PC-9 (cell line): ENCODE results near the gene TNK1. TPM values are rescaled to one million over a fixed set of nuclear protein-coding genes. Genes with fewer than 3 reads are reported as not detected.

Source experiments
- BruUV-seq: library from RNA; stranded (reverse); fragments of 400-500 nt; replicated peaks from 2 replicates; lab custom pipeline; 2021; lab: Mats Ljungman, UMichigan
- CTCF ChIA-PET: fragments of 300-600 bp; sonication (Branson Sonifier 250); formaldehyde crosslinking; loops from one replicate; lab custom pipeline; 2022; ENCODE audit warnings: antibody characterized with exemption; lab: Charles Lee
- POLR2A ChIA-PET: fragments of 300-600 bp; sonication (Branson Sonifier 250); formaldehyde crosslinking; loops from one replicate; lab custom pipeline; 2022; ENCODE audit warnings: antibody characterized with exemption; ENCODE audit not compliant: unreplicated experiment; lab: Charles Lee
- DNase-seq, 2 experiments: peaks; one replicate each; pipeline versions ENCODE4 v3.0.0 to v3.0.0-alpha.2; 2015 to 2022; ENCODE audit warnings: mixed read lengths in 1 of 2
- H2AFZ ChIP-seq: fragments of 200-600 bp; sonication (generic); 2 replicates; pipeline ENCODE4 v1.8.1; 2017; ENCODE audit warnings: antibody characterized with exemption
- H3F3A ChIP-seq: fragments of 200-600 bp; sonication (generic); 2 replicates; pipeline ENCODE4 v1.8.1; 2017; ENCODE audit warnings: antibody characterized with exemption, mild to moderate bottlenecking, low read depth; ENCODE audit not compliant: insufficient read depth
- H3K27ac ChIP-seq: fragments of 200-600 bp; sonication (generic); 2 replicates; pipeline ENCODE4 v1.6.1; 2016; ENCODE audit warnings: mixed run types
- H3K27me3 ChIP-seq: fragments of 200-600 bp; sonication (generic); 2 replicates; pipeline ENCODE4 v1.6.1; 2016; ENCODE audit warnings: low read depth, mixed run types; ENCODE audit not compliant: insufficient read depth
- H3K36me3 ChIP-seq: fragments of 200-600 bp; sonication (generic); 2 replicates; pipeline ENCODE4 v1.6.1; 2016; ENCODE audit warnings: low read depth, mixed run types
- H3K4me1 ChIP-seq: fragments of 200-600 bp; sonication (generic); replicated peaks from 2 replicates; pipeline ENCODE4 v1.6.1; 2016; ENCODE audit warnings: mixed run types; ENCODE audit not compliant: insufficient read depth
- H3K4me2 ChIP-seq: fragments of 200-600 bp; sonication (generic); 2 replicates; pipeline ENCODE4 v1.6.1; 2017; ENCODE audit warnings: mixed run types
- H3K4me3 ChIP-seq: fragments of 200-600 bp; sonication (generic); 2 replicates; pipeline ENCODE4 v1.6.1; 2016; ENCODE audit warnings: mixed run types
- H3K79me2 ChIP-seq: fragments of 200-600 bp; sonication (generic); 2 replicates; pipeline ENCODE4 v1.6.1; 2017; ENCODE audit warnings: low read depth, mixed run types
- H3K9me2 ChIP-seq: fragments of 200-600 bp; sonication (generic); 2 replicates; pipeline ENCODE4 v1.8.1; 2017; ENCODE audit warnings: mild to moderate bottlenecking; ENCODE audit not compliant: insufficient read depth
- H3K9me3 ChIP-seq: fragments of 200-600 bp; sonication (generic); 2 replicates; pipeline ENCODE4 v1.8.1; 2016; ENCODE audit warnings: low read depth; ENCODE audit not compliant: insufficient read depth
- H4K20me1 ChIP-seq: fragments of 200-600 bp; sonication (generic); 2 replicates; pipeline ENCODE4 v1.8.1; 2017; ENCODE audit not compliant: insufficient read depth
- EZH2 ChIP-seq: fragments of 200-600 bp; sonication (generic); IDR thresholded peaks from 2 replicates; pipeline ENCODE4 v1.8.0; 2017; ENCODE audit warnings: antibody characterized with exemption, low read depth
- intact Hi-C: fragments of 100-400 bp; cut with micrococcal nuclease; formaldehyde crosslinking; loops from one replicate; pipeline ENCODE4 v1.10.0; 2022; ENCODE audit not compliant: unreplicated experiment
- total RNA-seq: library from RNA; stranded (reverse); gene quantifications from 2 replicates; pipeline ENCODE4 v1.2.3, GENCODE V29; 2021
- TF ChIP-seq, protein P1 (sequence below): fragments of 200-600 bp; sonication (generic); conservative IDR thresholded peaks from 2 replicates; pipeline ENCODE4 v1.6.1; 2017; ENCODE audit warnings: mixed run types, antibody characterized with exemption, mild to moderate bottlenecking, moderate library complexity

The TNK1 gene
- total RNA-seq, 1 experiment from 2014 or later = 18.8 TPM

DNA sequence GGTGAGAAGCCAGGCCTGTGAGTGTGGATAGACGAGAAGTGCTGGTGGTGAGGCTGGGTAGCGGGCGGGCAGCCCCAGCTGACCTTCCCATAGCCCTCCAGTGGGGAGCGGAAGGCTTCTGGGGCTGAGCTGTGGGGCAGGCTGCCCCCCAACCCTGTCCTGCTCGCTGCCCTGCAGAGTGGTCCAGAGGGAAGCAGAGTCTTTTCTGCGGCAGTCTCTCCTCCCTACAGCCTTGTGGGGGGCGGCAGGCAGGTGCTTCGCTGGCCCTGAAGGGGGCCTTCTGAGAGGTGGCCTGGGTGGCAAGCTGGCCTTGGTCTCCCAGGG, 30.5 kb downstream of the TNK1 start:
- Histone ChIP-seq H3K4me2 (no peak overlapping the region), H3K27me3 (no peaks in the 10 kb centered on the region), H3K9me3 (no peaks in the 10 kb centered on the region), H3K79me2 (no peaks in the 10 kb centered on the region), H2AFZ (no peak overlapping the region), H3K9me2 (no peaks in the 10 kb centered on the region), H3F3A (no peaks in the 10 kb centered on the region; the same call in 1 of the 2 replicates), H3K4me3 (no peak overlapping the region), H3K27ac (no peak overlapping the region), H3K4me1 (no peaks in the 10 kb centered on the region), H3K36me3 (no peaks in the 10 kb centered on the region), H4K20me1 (no peaks in the 10 kb centered on the region)
- intact Hi-C loops = no loop called here
- POLR2A ChIA-PET = no interaction called here
- DNase-seq = no peak
- no TSS peak for BruUV-seq
- TF ChIP-seq EZH2 = no peak
- TF ChIP-seq, protein P1, sequence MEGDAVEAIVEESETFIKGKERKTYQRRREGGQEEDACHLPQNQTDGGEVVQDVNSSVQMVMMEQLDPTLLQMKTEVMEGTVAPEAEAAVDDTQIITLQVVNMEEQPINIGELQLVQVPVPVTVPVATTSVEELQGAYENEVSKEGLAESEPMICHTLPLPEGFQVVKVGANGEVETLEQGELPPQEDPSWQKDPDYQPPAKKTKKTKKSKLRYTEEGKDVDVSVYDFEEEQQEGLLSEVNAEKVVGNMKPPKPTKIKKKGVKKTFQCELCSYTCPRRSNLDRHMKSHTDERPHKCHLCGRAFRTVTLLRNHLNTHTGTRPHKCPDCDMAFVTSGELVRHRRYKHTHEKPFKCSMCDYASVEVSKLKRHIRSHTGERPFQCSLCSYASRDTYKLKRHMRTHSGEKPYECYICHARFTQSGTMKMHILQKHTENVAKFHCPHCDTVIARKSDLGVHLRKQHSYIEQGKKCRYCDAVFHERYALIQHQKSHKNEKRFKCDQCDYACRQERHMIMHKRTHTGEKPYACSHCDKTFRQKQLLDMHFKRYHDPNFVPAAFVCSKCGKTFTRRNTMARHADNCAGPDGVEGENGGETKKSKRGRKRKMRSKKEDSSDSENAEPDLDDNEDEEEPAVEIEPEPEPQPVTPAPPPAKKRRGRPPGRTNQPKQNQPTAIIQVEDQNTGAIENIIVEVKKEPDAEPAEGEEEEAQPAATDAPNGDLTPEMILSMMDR = no peak
- CTCF ChIA-PET = no interaction called here

DNA sequence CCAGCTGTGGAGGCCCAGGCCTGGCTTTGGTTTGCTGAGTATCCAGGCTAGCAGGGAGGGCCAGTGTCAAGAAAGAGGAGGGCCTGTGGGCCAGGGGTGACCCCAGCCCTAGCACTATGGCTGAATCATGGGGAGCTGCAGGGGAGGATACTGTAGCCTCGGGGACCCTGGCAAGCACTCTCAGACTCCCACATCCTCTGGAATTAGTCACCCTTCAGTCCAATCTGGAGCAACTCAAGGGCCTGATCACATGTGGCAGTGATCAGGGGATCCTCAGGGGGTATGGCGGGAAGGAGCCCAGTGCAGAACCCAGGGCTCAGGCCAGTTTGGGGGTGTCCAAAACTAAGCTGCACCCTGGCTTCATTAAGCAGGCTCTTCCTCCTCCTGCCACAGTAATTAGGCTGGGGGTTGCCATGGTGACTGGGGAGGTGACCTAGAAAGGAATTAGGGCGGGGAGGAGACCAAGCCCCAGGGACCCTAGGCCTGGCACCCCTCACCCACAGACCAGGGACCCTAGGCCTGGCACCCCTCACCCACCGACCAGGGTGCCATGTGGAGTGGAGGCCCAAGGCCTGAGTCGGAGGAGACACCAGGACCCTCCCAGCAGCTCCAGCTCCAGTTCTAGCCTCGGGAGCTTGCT, 32.6 kb downstream of the TNK1 start:
- no peaks in the 10 kb centered on the region for H3K9me2 ChIP-seq
- no peaks in the 10 kb centered on the region for H3K79me2 ChIP-seq
- H3F3A ChIP-seq = no peaks in the 10 kb centered on the region; the same call in 1 of the 2 replicates
- H3K27ac ChIP-seq = no peak overlapping the region
- no peak overlapping the region for H3K4me3 ChIP-seq
- DNase-seq = no peak
- no peak overlapping the region for H3K4me2 ChIP-seq
- TF ChIP-seq, protein P1 = no peak
- TF ChIP-seq EZH2 = no peak
- H3K9me3 ChIP-seq = no peaks in the 10 kb centered on the region
- intact Hi-C loops = no loop called here
- H4K20me1 ChIP-seq = no peaks in the 10 kb centered on the region
- CTCF ChIA-PET = no interaction called here
- H3K27me3 ChIP-seq = no peaks in the 10 kb centered on the region
- no peaks in the 10 kb centered on the region for H3K36me3 ChIP-seq
- no TSS peak for BruUV-seq
- no peak overlapping the region for H2AFZ ChIP-seq
- H3K4me1 ChIP-seq = no peaks in the 10 kb centered on the region
- POLR2A ChIA-PET = no interaction called here

DNA sequence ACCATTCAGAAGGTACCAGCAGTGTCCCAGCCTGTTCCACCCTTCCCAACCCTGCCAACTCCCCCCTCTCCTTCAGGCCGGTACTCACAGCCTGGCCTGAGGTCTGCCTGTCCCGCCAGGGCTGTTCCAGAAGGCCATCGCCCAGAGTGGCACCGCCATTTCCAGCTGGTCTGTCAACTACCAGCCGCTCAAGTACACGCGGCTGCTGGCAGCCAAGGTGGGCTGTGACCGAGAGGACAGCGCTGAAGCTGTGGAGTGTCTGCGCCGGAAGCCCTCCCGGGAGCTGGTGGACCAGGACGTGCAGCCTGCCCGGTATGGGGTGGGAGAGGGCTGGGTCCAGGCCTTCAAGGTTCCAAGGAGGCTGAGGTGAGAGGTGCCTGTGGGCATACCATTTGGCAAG, 33.9 kb downstream of the TNK1 start:
- H3K36me3 ChIP-seq = no peaks in the 10 kb centered on the region
- ChIA-PET CTCF (no interaction called here), POLR2A (no interaction called here)
- intact Hi-C loops = no loop called here
- H3K9me3 ChIP-seq = no peaks in the 10 kb centered on the region
- H3K27ac ChIP-seq = no peak overlapping the region
- no peak for DNase-seq
- no peak overlapping the region for H3K4me3 ChIP-seq
- no peak overlapping the region for H3K4me2 ChIP-seq
- no TSS peak for BruUV-seq
- no peak overlapping the region for H2AFZ ChIP-seq
- H3K27me3 ChIP-seq = no peaks in the 10 kb centered on the region
- H3K4me1 ChIP-seq = no peaks in the 10 kb centered on the region
- H3F3A ChIP-seq = no peaks in the 10 kb centered on the region; the same call in 1 of the 2 replicates
- H3K79me2 ChIP-seq = no peaks in the 10 kb centered on the region
- H3K9me2 ChIP-seq = no peaks in the 10 kb centered on the region
- H4K20me1 ChIP-seq = no peaks in the 10 kb centered on the region
- TF ChIP-seq, protein P1 = no peak
- no peak for TF ChIP-seq EZH2
